Measurements from ENCODE around the gene POLE4.

- TF ChIP-seq EZH2 (IDR thresholded peaks at IDR 0.05; ENCODE audit: insufficient read depth, poor library complexity, severe bottlenecking) (no peak), EZH2phosphoT487 (IDR thresholded peaks at IDR 0.05; ENCODE audit: insufficient read depth, low read depth) (no peak)
Measured at GRCh38 chr2:75003773-75004172, 45.3 kb downstream of the POLE4 start.
